Endometrium (tissue), 2 donors: ENCODE data around the gene SLC27A3.
"Not testable (repeated sequence)": the region's sequence is repeated elsewhere in the genome, so short reads cannot be mapped to it uniquely, and the experiment has no call there.

ENCODE experiments used
- FAIRE-seq: peaks from 2 replicates; lab custom pipeline; 2012; peaks lifted over from hg19 to GRCh38; lab: Jason Lieb, UNC
- donor health status: control.
- donor health status: control.

SLC27A3 gene

DNA sequence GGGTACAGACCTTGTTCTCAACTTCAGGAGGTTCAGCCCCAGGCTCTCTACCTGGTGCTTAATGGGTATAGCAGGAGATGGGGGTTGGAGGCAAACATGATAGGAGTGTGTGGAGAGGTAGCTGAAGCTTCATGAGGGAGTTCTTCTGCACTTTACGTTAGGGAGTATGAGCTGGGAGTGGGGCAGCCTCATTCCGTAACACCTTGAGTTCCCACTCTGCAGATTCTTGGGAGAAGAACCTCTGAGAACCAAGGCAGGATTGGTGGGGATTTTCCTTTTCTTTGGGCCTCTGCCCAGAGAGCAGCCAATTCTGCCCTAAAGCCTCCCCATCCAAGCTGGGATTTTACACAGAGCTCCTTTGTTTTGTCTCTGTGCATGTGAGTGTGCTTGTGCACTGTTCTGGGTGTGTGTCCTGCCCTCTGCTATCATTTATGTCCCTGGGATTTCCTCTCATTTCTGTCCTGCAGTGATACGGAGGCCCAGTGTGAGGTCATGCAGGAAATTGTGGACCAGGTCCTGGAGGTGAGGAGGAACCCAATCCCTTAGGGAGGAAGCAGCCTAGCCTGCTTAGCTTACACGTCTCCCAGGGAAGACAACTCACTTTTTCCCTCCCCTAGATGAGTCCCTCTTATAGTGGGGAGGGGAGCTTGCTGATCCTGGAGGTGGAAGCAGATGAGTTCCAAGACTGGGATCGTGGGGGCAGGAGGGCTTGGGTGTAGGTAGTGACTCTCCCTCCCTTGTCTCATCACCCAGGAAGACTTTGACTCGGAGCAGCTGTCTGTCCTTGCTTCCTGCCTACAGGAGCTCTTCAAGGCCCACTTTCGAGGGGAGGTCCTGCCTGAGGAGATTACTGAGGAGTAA, 11.6 kb upstream of the SLC27A3 start:
- no peak for FAIRE-seq

GRCh38 chr1:153764310-153764709, 10.9 kb upstream of the SLC27A3 start:
- FAIRE-seq: no peak

- FAIRE-seq: not testable (repeated sequence)
Measured at GRCh38 chr1:153766663-153767062, 8.5 kb upstream of the SLC27A3 start.

- FAIRE-seq: no peak
Measured at GRCh38 chr1:153767519-153767918, 7.7 kb upstream of the SLC27A3 start.

DNA sequence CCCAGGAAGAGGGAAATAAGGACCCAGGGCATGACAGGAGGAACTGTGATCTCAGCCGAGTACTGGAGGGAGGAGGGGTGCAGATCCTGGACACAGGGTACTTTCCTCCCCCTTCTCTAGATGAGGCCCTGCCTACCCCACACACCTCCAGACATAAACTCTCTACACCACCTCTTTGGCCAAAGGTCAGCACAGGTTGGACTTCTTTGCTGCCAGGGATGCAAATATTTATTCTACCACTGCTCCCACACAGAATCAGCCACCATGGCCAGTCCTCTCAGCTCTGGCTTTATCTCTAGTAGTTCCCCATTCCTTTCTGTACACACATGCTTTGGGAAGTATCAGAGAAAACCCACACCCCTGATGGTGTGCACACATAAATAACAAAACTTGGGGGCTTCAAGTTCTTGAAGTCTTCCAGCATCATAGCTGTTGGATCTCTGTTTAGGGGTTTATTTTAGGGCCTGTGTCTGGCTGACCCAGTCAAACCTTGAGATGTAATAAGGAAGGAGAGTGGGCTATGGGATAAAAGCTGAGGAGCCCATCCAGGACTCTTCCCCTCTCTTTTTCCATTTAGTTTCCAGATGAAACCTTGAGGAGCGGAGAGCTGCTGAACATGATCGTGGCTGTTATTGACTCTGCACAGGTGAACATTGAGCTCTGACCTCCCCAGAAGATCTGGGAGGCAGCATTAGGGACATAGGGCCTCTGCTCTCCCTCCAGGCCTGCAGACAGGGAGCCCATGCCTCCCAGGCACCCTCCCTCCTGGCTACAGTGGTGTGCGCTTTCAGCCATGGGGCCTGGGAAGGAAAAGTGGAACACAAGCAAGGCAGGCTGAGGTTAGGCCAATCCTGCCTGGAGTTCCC, 6.7 kb upstream of the SLC27A3 start:
- no peak for FAIRE-seq

DNA sequence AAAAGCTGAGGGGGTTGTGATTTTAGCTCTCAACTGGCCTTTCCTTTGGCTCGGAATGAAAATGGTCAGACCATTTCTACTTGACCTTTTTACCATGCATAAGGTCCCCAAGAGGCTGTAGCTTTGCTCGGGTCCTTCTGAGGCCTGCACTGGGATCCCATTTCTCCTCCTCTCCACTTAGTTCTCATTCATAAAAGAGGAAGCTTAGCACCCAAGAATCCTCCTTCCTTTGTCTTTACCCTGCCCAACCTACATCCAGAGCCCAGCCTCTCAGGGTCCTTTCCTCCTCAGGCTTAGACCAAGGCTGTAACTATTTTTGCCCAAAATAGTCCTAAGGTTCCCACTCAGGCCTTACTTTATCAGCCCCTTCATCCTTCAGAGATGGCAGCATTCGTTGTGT, 6.0 kb upstream of the SLC27A3 start:
- FAIRE-seq: no peak

- FAIRE-seq: no peak
Measured at GRCh38 chr1:153770797-153771196, 4.4 kb upstream of the SLC27A3 start.

DNA sequence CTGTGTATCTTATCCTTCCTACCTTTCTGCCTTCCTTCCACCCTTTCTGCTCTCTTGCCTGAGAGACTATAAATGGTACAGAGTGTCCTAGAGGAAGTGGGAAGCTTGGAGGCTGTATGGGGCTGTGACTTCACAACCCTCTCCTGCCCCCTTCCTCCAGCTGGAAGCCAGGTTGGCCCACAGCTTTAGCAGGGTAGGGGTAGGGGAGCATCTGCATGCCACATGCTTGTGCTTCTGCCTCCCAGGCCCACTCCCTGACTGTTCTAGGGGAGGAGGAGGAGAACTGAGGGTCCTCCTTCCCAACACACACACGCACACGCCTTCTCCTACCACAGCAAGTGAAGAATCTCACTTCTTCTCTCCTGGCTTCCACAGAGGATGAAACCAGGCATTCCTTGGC, 3.9 kb upstream of the SLC27A3 start:
- FAIRE-seq: no peak

DNA sequence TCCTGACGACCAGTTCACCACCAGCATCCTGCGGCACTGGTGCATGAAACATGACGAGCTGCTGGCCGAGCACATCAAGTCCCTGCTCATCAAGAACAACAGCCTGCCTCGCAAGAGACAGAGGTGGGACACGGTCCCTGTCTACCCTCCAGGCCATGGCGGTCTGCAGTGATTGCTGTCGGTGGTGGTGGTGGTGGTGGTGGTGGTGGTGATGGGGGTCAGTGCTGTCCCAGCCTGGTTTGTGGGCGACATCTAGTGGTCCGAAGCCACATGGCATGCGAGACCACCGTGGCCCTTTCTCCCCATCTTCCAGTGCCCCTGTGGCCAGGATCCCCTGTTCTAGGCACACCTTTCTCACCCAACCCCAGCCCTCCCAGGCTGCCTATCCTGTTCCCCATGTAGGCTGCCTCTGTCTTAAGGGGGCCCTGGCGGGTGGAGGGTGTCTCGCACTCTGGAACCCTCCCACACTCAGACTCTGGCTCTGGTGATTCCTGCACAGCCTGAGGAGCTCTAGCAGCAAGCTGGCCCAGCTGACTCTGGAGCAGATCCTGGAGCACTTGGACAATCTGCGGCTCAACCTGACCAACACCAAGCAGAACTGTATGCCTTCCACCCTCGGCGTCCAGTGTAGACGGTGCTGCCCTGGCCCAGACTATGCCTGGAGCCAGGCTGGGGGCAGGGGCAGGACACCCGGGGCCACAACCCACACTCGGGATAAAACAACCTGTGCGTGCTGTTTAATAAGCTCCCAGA, 3.2 kb upstream of the SLC27A3 start:
- FAIRE-seq: no peak

DNA sequence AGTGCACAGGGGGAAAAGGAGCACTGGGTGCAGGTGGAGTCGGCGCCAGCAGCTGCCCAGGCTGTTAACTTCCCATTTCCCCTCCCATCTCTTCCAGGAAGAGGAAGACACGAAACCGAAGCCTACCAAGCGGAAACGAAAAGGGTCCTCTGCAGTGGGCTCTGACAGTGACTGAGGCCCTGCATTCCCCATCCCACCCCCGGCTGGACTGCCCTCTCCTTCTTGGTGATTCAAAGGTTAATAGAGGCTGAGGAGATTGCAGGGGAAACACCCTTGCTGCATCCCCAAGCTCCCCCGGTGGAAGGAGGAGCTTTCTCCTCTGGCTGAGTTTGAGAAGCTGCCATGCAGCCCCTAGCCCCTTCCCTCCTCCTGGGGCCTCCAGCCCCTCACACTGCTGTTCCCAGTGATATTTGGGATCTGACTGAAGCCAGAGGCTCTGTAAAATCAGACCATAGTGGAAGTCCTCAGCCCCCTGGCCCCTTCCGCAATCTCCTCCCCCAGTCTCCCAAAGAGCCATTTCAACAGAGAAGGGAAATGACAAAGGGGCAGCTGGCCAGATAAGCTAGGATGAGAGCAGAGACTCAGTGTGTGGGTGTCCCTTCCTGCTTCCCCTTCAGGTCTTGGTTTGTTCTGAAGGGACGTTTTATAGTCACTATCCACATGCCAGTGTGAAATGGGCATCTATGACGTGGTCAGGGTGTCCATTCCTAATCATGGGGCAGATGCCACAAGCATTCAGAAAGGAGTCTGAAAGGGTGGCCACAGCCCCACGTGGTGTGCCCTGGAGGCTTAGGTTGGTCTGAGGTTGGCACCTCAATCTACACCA, 1.9 kb upstream of the SLC27A3 start:
- no peak for FAIRE-seq

DNA sequence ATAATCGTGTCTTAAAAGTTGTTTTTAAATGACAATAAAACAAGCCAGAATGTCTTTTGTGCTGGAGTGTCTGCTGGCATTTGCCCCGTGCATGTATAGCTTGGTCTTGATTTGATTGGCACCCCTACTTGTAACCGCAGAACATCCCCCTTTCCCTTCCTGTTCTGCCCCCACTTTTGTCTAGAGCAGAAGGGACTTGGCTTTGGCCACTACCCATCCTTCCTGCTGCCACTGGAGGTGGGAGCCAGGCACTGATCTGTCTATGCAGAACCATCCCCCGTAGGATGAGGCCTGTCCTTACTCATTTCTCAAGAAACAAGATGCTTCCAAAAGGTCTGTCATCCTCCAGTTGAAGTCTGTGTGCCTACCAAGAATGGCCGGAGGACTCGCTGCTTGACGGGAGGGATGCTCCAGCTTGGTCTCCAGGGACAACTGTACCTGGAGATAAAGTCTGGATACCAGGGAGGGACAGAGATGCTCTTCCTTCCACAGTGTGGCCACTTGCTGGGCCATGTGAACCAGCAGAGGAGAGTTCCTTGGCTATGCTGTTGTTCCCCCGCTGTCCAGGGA, 1.1 kb upstream of the SLC27A3 start:
- no peak for FAIRE-seq

GRCh38 chr1:153775458-153776327, 486 bp downstream of the SLC27A3 start:
- no peak for FAIRE-seq

GRCh38 chr1:153776352-153776751, 1.1 kb downstream of the SLC27A3 start:
- FAIRE-seq: no peak

- FAIRE-seq: no peak
Measured at GRCh38 chr1:153776845-153777370, 1.7 kb downstream of the SLC27A3 start.

- no peak for FAIRE-seq
Measured at GRCh38 chr1:153777648-153778047, 2.4 kb downstream of the SLC27A3 start.

DNA sequence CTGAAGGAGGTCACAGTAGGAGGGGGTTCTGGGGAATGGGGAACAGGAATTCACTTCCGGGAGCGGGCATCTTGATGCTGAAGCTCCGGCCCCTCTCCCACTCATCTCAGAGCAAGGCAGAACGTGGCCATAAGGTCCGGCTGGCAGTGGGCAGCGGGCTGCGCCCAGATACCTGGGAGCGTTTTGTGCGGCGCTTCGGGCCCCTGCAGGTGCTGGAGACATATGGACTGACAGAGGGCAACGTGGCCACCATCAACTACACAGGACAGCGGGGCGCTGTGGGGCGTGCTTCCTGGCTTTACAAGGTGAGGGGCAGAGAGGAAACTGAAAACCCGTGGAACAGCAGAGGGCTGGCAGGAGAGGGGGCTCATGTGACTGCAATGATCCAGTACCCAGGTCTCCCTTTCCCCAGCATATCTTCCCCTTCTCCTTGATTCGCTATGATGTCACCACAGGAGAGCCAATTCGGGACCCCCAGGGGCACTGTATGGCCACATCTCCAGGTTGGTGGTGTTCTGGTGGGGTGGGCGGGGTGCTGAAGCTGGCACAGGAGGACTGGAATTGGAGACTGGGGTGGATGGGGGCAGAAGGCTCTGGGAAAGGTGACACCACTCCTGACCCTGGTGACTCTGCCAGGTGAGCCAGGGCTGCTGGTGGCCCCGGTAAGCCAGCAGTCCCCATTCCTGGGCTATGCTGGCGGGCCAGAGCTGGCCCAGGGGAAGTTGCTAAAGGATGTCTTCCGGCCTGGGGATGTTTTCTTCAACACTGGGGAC, 3.0 kb downstream of the SLC27A3 start:
- FAIRE-seq: no peak

DNA sequence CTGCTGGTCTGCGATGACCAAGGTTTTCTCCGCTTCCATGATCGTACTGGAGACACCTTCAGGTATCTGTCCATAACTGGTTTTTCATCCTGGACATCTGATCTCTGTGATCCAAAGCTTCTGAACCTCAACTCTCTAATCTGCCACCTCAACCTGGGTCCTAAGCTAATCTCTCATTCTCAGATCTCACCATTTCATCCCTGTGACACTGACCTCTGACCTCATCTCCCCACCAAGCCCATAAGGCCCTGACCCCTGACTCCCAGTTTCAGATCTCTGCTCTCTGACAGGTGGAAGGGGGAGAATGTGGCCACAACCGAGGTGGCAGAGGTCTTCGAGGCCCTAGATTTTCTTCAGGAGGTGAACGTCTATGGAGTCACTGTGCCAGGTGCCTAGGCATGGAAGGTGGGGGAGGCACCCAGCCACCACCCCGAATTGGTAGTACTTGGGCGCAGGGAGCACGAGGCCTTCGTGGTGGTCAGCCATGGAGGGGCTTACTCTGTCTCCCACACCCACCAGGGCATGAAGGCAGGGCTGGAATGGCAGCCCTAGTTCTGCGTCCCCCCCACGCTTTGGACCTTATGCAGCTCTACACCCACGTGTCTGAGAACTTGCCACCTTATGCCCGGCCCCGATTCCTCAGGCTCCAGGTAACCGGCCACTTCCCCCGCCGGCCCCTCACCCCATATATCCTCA, 3.8 kb downstream of the SLC27A3 start:
- FAIRE-seq: no peak

DNA sequence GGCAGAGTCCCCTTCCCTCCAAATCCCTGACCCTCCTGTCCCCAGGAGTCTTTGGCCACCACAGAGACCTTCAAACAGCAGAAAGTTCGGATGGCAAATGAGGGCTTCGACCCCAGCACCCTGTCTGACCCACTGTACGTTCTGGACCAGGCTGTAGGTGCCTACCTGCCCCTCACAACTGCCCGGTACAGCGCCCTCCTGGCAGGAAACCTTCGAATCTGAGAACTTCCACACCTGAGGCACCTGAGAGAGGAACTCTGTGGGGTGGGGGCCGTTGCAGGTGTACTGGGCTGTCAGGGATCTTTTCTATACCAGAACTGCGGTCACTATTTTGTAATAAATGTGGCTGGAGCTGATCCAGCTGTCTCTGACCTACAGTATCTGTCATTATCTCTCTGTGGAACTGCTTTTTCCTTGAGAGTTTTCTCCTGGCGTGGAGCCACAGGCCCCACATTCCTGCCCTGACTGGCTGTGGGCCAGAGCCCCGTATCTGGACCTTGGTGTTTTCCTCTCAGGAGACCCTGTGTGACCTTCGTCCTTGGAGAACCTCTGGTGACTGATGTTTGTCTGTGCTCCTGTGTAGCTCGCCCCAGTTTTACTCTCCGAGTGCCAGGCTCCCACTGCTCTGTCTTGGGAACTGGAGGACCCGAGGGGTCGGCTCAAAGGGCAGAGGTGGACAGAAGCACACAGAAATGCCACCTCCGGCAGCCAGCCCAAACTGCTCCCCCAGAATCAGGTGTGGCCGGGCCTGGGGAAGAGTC, 4.8 kb downstream of the SLC27A3 start:
- FAIRE-seq: no peak
